Hematopoietic multipotent progenitor cell treated with erythropoietin and hydrocortisone succinate and interleukin-3 and kit ligand, for 4 days (in vitro differentiated cells): ENCODE measurements around the gene RPL13.

ENCODE experiments used
- DNase-seq: peaks from one replicate; pipeline ENCODE4 v3.0.0-alpha.2; 2015

RPL13 gene

GRCh38 chr16:89545044-89545830 is 15.2 kb upstream of the RPL13 start:
- DNase-seq: no peak

DNA sequence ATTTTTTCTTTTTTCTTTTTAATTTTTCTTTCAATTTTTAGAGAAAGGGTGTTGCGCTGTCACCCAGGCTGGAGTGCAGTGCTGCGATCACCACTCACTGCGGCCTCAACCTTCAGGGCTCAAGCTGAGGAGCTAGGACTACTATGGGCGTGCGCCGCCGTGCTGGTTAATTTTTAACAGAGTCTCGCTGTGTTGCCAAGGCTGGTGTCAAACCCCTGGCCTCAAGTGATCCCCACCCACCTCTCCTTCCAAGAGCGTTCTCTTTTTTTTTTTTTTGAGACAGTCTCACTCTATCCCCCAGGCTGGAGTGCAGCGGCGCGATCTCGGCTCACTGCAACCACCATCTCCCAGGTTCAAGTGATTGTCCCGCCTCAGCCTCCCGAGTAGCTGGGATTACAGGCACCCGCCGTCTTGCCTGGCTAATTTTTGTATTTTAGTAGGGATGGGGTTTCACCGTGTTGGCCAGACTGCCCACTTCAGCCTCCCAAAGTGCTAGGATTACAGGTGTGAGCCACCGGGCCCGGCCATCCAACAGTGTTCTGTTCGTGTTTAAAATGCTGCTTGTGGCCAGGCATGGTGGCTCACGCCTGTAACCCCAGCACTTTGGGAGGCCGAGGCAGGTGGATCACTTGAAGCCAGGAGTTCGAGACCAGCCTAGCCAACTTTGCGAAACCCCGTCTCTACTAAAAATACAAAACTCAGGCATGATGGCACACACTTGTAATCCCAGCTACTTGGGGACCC is 14.5 kb upstream of the RPL13 start:
- DNase-seq: no peak

DNA sequence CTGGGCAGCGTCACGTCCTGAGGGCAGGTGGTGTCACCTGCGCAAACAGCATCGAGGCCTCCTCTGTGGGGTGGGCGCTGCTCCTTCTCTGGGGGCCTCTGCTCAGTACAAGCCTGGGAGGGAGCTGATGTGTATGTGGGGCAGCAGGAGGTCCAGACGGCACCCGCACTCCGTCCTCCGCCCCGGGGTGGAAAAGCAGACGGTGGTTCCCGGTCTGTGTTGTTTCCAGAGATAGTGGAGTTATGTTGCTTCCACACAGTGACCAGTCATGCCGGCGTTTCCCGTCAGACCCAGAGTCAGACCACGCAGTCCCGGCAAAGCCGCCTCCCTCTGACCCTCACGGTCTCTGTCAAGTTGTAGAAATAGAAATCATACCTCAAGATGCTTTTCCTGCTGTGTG is 13.7 kb upstream of the RPL13 start:
- DNase-seq: no peak

- DNase-seq: no peak
Observed at GRCh38 chr16:89547291-89547690, 13.2 kb upstream of the RPL13 start.

- DNase-seq: no peak
Observed at GRCh38 chr16:89547860-89548259, 12.6 kb upstream of the RPL13 start.

GRCh38 chr16:89548344-89549006 is 12.0 kb upstream of the RPL13 start:
- DNase-seq: no peak

DNA sequence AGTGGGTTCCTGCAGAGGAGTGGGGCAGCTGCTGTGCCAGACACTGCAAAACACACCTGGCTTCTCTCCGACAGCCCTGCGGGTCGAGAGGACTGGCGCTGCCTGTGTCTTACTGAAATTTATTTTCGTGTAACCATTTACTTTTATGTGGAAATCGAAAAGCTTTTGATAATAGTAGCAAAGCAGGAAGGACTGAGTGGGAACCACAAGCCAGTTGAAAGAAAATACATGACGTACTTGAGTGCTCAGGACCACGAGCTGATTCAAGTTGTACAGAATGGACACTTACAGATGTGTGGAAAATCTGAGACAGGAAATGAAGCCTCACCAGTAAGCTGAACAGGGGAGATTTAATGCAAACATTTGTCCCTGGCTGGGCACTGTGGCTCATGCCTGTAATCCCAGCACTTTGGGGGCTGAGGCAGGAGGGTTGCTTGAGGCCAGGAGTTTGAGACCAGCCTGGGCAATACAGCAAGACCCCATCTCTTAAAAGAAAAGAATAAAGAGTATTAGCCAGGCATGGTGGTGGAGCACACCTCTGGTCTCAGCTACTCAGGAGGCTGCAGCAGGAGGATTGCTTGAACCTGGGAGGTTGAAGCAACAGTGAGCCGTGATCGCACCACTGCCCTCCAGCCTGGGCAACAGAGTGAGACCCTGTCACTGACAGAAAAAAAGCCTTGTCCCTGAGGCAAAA is 11.3 kb upstream of the RPL13 start:
- DNase-seq: no peak

GRCh38 chr16:89550421-89551007 is 10.0 kb upstream of the RPL13 start:
- DNase-seq: no peak

DNA sequence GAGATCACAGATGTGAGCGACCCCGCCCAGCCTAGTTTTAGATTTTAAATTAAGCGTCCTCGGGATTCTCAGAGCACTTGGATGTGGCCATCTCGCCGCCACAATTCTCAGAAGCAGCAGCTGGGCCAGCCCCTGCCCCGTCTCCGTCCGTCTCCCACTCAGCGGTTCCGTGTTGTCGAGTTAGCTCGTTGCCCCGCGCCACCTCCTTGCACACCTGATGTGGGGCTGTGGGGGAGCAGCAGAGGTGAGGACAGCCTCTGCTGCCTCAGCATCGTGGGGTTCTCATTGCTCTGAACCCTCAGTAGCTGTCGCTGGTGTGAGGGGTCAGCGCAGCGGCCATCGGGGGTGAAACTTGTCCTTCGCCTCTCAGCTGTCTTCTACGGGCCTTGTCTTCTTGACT is 8.2 kb upstream of the RPL13 start:
- DNase-seq: no peak

DNA sequence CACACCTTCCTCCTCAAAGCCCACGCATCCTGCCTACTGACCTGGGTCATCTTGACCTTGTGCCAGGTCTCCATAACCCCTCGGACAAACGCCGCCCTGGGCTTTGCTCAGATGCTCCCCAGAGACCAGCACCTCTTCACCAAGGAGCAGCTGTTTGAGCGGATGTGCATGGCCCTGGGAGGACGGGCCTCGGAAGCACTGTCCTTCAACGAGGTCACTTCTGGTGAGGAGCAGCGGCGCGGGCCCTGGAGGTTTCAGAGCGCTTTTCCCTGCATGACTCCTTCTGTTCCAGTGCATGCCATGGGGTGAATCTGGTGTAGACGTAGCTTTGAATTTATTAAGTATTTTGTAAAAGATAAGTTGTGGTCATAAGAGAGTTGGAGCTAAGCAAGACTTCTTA is 7.6 kb upstream of the RPL13 start:
- DNase-seq: no peak

GRCh38 chr16:89553733-89554132 is 6.7 kb upstream of the RPL13 start:
- no peak for DNase-seq

DNA sequence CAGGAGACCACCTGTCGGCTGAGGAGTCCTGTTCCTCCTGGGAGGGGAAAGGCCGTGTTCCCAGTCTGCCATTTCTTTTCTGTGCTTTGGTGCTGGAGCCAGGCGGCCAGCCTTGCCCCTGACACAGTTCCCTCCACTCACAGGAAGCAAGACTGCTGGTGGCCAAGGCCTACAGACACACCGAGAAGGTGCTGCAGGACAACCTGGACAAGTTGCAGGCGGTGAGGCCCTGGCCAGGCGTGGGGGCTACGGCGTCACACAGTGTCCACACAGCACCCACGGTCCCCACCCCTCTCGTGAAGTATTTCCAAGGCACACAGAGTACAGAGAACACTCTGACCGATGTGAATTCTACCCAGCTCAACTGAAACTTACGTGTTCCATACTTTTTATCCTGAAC is 6.1 kb upstream of the RPL13 start:
- no peak for DNase-seq

GRCh38 chr16:89555265-89555664 is 5.2 kb upstream of the RPL13 start:
- no peak for DNase-seq

- DNase-seq: no peak
Observed at GRCh38 chr16:89555780-89556179, 4.7 kb upstream of the RPL13 start.

DNA sequence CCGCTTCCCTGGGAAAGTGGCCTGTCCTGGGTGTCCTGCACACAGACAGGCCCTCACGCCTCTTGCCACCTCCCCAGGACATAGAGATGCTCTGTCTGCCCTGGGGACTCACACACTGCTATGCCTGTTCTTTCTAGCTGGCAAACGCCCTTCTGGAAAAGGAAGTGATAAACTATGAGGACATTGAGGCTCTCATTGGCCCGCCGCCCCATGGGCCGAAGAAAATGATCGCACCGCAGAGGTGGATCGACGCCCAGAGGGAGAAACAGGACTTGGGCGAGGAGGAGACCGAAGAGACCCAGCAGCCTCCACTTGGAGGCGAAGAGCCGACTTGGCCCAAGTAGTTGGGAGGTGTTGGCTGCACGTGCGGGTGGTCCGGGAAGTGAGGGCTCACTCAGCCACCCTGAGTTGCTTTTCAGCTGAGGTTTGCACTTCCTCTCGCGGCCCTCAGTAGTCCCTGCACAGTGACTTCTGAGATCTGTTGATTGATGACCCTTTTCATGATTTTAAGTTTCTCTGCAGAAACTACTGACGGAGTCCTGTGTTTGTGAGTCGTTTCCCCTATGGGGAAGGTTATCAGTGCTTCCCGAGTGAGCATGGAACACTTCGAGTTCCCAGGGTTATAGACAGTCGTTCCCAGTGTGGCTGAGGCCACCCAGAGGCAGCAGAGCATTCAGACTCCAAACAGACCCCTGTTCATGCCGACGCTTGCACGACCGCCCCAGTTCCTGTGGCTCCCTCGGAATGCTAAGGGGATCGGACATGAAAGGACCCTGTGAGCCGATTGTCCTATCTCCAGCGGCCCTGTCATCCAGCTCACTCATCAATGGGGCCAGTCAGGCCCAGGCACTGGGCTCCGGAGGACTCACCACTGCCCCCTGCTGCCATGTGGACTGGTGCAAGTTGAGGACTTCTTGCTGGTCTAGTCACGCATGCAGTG is 3.5 kb upstream of the RPL13 start:
- DNase-seq: peak; percentile 93

DNA sequence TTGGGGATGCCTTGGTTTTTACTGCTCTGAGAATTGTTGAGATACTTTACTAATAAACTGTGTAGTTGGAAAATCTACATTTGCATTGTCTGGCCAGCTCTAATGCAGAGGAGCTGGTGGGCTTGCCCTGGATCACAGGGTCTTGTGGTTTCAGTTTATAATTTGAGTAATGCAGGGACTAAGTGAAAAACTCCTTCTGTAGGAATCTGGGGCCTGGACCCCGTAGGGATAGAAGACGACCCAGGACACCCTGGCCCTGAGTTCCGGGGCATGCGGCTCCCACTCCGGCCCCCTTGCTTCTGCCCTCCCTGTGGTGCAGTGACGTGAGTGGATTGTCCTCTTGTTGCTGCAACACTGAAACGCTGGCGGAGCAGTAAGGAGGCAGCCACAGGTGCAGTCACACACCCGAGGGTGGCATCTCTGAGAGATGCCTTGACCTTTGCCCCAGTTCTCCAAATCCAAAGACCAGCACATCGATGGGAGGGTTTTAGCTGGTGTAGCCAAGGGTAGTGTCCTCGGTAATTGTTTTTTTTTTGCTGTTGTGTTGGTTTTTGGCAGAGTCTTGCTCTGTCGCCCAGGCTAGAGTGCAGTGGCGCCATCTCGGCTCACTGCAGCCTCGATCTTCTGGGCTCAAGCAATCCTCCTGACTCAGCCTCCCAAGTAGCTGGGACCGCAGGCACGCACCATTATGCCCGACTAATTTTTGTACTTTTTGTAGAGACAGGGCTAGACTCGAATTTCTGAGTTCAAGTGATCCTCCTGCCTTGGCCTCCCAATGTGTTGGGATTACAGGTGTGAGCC is 2.6 kb upstream of the RPL13 start:
- DNase-seq: no peak

GRCh38 chr16:89561142-89561883 is 831 bp downstream of the RPL13 start:
- DNase-seq: peak; percentile 33

DNA sequence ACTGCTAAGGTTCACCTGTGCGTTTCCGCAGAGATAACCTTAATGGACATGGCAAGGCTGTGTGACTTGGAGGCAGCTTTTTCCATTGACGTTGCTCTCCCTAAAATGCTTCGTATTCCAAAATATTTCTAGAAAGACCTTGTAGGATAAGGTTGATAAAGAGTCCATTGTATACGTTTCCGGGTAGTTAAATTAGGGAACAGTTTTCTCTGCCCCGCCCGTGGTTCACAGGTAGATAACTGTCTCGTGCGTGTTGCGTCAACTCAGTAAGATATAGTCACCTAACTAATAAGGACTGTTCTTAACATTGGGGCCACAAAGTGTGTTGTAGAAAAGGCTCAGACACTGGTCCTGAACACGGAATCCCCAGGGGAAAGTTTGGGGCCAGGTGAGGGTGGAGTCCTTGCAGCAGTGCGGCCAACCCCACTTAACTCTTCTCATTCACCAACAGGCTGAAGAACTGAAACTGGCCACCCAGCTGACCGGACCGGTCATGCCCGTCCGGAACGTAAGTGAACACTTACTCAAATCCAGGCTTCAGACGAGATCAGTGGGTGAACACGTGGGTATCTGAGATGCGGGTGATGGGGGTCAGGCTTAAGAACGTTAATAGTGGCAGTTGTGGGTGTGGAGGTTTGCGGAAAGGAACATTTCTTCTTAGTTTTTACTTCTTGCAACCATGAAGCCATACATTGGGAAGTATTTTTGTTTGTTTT is 1.6 kb downstream of the RPL13 start:
- DNase-seq: no peak

DNA sequence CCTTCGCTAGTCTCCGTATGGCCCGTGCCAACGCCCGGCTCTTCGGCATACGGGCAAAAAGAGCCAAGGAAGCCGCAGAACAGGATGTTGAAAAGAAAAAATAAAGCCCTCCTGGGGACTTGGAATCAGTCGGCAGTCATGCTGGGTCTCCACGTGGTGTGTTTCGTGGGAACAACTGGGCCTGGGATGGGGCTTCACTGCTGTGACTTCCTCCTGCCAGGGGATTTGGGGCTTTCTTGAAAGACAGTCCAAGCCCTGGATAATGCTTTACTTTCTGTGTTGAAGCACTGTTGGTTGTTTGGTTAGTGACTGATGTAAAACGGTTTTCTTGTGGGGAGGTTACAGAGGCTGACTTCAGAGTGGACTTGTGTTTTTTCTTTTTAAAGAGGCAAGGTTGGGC is 2.5 kb downstream of the RPL13 start:
- no peak for DNase-seq
